HEK293 (cell line): Measurements from ENCODE around the gene THTPA.

Experiments used
- CTCF ChIA-PET: fragments of 350-600 bp; formaldehyde crosslinking; extraction: SDS; loops from one replicate; lab custom pipeline; 2021; ENCODE audit warnings: antibody characterized with exemption; lab: Yijun Ruan, JAX
- POLR2A ChIA-PET: fragments of 300-600 bp; formaldehyde crosslinking; extraction: SDS; loops from one replicate; lab custom pipeline; 2020; ENCODE audit warnings: antibody characterized with exemption, inconsistent platforms; lab: Yijun Ruan, JAX
- H3K27ac ChIP-seq: fragments of 200-500 bp; sonication (Bioruptor generic); 2 replicates; pipeline ENCODE4 v1.5.1; 2014; ENCODE audit warnings: low read depth, low read length, control low read depth, inconsistent platforms; ENCODE audit errors: extremely low read depth
- H3K36me3 ChIP-seq, 2 experiments: fragments of 200-500 bp in 1 of 2; sonication (Bioruptor generic) in 1 of 2; 1 replicate in 1 of 2; 2 replicates in 1 of 2; pipeline ENCODE4 v1.5.1; 2014 to 2017; ENCODE audit warnings: inconsistent platforms in 2 of 2, low read length in 2 of 2; ENCODE audit not compliant: control insufficient read depth in 2 of 2, insufficient read depth in 1 of 2
- H3K4me1 ChIP-seq: fragments of 200-500 bp; sonication (Bioruptor generic); 2 replicates; pipeline ENCODE4 v1.5.1; 2014; ENCODE audit warnings: mild to moderate bottlenecking, low read length, inconsistent platforms; ENCODE audit not compliant: control insufficient read depth, insufficient read depth
- H3K4me3 ChIP-seq: 2 replicates; pipeline ENCODE4 v1.5.1; 2011; ENCODE audit warnings: low read depth, mild to moderate bottlenecking, control low read depth, low read length, moderate library complexity
- H3K9me3 ChIP-seq: fragments of 200-500 bp; sonication (Bioruptor generic); 2 replicates; pipeline ENCODE4 v1.5.1; 2014; ENCODE audit warnings: low read depth, low read length, inconsistent platforms; ENCODE audit not compliant: control insufficient read depth, insufficient read depth
- GLI4 ChIP-seq: fragments of 450-650 bp; formaldehyde crosslinking; IDR thresholded peaks from 2 replicates; pipeline ENCODE4 v1.5.1; 2016; ENCODE audit warnings: missing biosample characterization, missing genetic modification characterization
- GLIS1 ChIP-seq: fragments of 450-650 bp; formaldehyde crosslinking; IDR thresholded peaks from 2 replicates; pipeline ENCODE4 v1.5.1; 2016; ENCODE audit warnings: missing biosample characterization, missing genetic modification characterization
- HOXA7 ChIP-seq: sonication (generic); formaldehyde crosslinking; IDR thresholded peaks from 2 replicates; pipeline ENCODE4 v1.8.1; 2022; ENCODE audit warnings: missing genetic modification reagents, borderline replicate concordance
- HOXD13 ChIP-seq: sonication (generic); formaldehyde crosslinking; IDR thresholded peaks from 2 replicates; pipeline ENCODE4 v1.8.0; 2022; ENCODE audit warnings: missing genetic modification reagents, borderline replicate concordance
- IKZF3 ChIP-seq: fragments of 450-650 bp; IDR thresholded peaks from 2 replicates; pipeline ENCODE4 v1.5.0; 2018; ENCODE audit warnings: missing biosample characterization, mild to moderate bottlenecking, missing genetic modification characterization, moderate library complexity
- TRIM28 ChIP-seq: IDR thresholded peaks from 2 replicates; pipeline ENCODE4 v1.6.1; 2011; ENCODE audit warnings: low read length, control low read depth, borderline replicate concordance
- TSHZ1 ChIP-seq: fragments of 450-650 bp; formaldehyde crosslinking; IDR thresholded peaks from 2 replicates; pipeline ENCODE4 v1.5.1; 2016; ENCODE audit warnings: missing biosample characterization, missing genetic modification characterization, borderline replicate concordance
- ZBTB20 ChIP-seq: fragments of 450-650 bp; formaldehyde crosslinking; IDR thresholded peaks from 2 replicates; pipeline ENCODE4 v1.5.1; 2016; ENCODE audit warnings: missing biosample characterization, missing genetic modification characterization
- ZFP41 ChIP-seq: fragments of 450-650 bp; formaldehyde crosslinking; IDR thresholded peaks from 2 replicates; pipeline ENCODE4 v1.5.1; 2016; ENCODE audit warnings: missing biosample characterization, missing genetic modification characterization, borderline replicate concordance
- ZNF112 ChIP-seq: fragments of 450-650 bp; formaldehyde crosslinking; IDR thresholded peaks from 2 replicates; pipeline ENCODE4 v1.5.0; 2017; ENCODE audit warnings: missing biosample characterization, missing genetic modification characterization
- ZNF133 ChIP-seq: fragments of 450-650 bp; formaldehyde crosslinking; IDR thresholded peaks from 2 replicates; pipeline ENCODE4 v1.5.1; 2016; ENCODE audit warnings: missing biosample characterization, missing genetic modification characterization
- ZNF155 ChIP-seq: fragments of 450-650 bp; formaldehyde crosslinking; IDR thresholded peaks from 2 replicates; pipeline ENCODE4 v1.5.1; 2016; ENCODE audit warnings: missing biosample characterization, missing genetic modification characterization
- ZNF2 ChIP-seq: fragments of 450-650 bp; formaldehyde crosslinking; IDR thresholded peaks from 2 replicates; pipeline ENCODE4 v1.5.1; 2016; ENCODE audit warnings: missing biosample characterization, missing genetic modification characterization
- ZNF248 ChIP-seq: fragments of 450-650 bp; formaldehyde crosslinking; IDR thresholded peaks from 2 replicates; pipeline ENCODE4 v1.5.1; 2017; ENCODE audit warnings: missing biosample characterization, missing genetic modification characterization
- ZNF292 ChIP-seq: fragments of 450-650 bp; formaldehyde crosslinking; IDR thresholded peaks from 2 replicates; pipeline ENCODE4 v1.5.1; 2016; ENCODE audit warnings: low read depth, missing biosample characterization, missing genetic modification characterization, borderline replicate concordance
- ZNF311 ChIP-seq: fragments of 450-650 bp; formaldehyde crosslinking; IDR thresholded peaks from 2 replicates; pipeline ENCODE4 v1.5.1; 2017; ENCODE audit warnings: missing biosample characterization, missing genetic modification characterization, borderline replicate concordance
- ZNF354C ChIP-seq: fragments of 450-650 bp; formaldehyde crosslinking; IDR thresholded peaks from 2 replicates; pipeline ENCODE4 v1.5.1; 2016; ENCODE audit warnings: missing biosample characterization, missing genetic modification characterization, low read depth, borderline replicate concordance
- ZNF473 ChIP-seq: fragments of 450-650 bp; formaldehyde crosslinking; IDR thresholded peaks from 2 replicates; pipeline ENCODE4 v1.5.1; 2017; ENCODE audit warnings: missing biosample characterization, missing genetic modification characterization
- ZNF501 ChIP-seq: fragments of 450-650 bp; formaldehyde crosslinking; IDR thresholded peaks from 2 replicates; pipeline ENCODE4 v1.5.1; 2016; ENCODE audit warnings: missing biosample characterization, missing genetic modification characterization
- ZNF513 ChIP-seq: fragments of 450-650 bp; IDR thresholded peaks from 2 replicates; pipeline ENCODE4 v1.5.1; 2018; ENCODE audit warnings: missing biosample characterization, missing genetic modification characterization
- ZNF521 ChIP-seq: fragments of 450-650 bp; formaldehyde crosslinking; IDR thresholded peaks from 2 replicates; pipeline ENCODE4 v1.5.1; 2017; ENCODE audit warnings: missing biosample characterization, mild to moderate bottlenecking, missing genetic modification characterization
- ZNF549 ChIP-seq: fragments of 450-650 bp; IDR thresholded peaks from 2 replicates; pipeline ENCODE4 v1.5.1; 2018; ENCODE audit warnings: missing biosample characterization, missing genetic modification characterization, mild to moderate bottlenecking, inconsistent platforms, moderate library complexity
- ZNF555 ChIP-seq: fragments of 450-650 bp; formaldehyde crosslinking; conservative IDR thresholded peaks from 2 replicates; pipeline ENCODE4 v1.5.1; 2017; ENCODE audit warnings: missing biosample characterization, mild to moderate bottlenecking, missing genetic modification characterization, inconsistent platforms
- ZNF571 ChIP-seq: fragments of 450-650 bp; formaldehyde crosslinking; IDR thresholded peaks from 2 replicates; pipeline ENCODE4 v1.5.0; 2017; ENCODE audit warnings: missing biosample characterization, missing genetic modification characterization
- ZNF580 ChIP-seq: fragments of 450-650 bp; formaldehyde crosslinking; IDR thresholded peaks from 2 replicates; pipeline ENCODE4 v1.5.1; 2016; ENCODE audit warnings: missing biosample characterization, missing genetic modification characterization
- ZNF596 ChIP-seq: fragments of 450-650 bp; IDR thresholded peaks from 2 replicates; pipeline ENCODE4 v1.5.0; 2018; ENCODE audit warnings: missing biosample characterization, mild to moderate bottlenecking, missing genetic modification characterization, moderate library complexity
- ZNF600 ChIP-seq: fragments of 450-650 bp; formaldehyde crosslinking; IDR thresholded peaks from 2 replicates; pipeline ENCODE4 v1.5.1; 2016; ENCODE audit warnings: missing biosample characterization, missing genetic modification characterization
- ZNF660 ChIP-seq: fragments of 450-650 bp; IDR thresholded peaks from 2 replicates; pipeline ENCODE4 v1.5.1; 2018; ENCODE audit warnings: missing biosample characterization, mild to moderate bottlenecking, missing genetic modification characterization
- ZNF664 ChIP-seq: fragments of 450-650 bp; formaldehyde crosslinking; IDR thresholded peaks from 2 replicates; pipeline ENCODE4 v1.5.1; 2016; ENCODE audit warnings: missing biosample characterization, missing genetic modification characterization
- ZSCAN18 ChIP-seq: fragments of 450-650 bp; formaldehyde crosslinking; IDR thresholded peaks from 2 replicates; pipeline ENCODE4 v1.5.1; 2016; ENCODE audit warnings: missing biosample characterization, missing genetic modification characterization

THTPA gene

DNA sequence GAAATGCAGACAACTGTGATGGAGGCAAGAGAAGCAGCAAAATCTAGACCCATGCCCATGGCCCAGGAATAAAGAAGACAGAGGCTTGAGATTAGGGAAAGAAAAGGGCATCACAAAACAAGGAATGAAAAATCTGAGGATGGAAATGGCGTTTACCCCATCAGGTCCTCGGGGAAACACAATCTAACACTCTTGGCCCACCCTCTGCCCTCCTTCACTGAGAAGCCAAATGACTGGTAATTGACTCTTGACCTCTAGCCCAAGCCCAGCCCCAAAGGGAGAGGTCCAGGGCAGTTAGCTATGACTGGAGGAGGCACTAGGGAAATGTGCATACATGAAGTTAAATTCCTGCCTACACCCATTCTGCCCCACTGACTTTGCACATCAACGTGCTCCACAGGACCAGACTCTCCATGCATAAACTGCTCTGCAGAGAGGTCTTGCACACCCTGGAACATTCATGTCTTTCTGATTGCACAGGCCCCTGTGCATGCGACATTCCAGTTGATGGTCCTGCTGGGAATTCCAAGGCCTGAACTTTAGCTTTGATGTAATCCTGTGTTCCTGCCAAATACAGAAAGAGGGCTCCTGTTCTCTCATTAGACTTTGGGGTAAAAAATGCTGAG is 10.2 kb upstream of the THTPA start:
- H3K36me3 ChIP-seq, result peaks cover 0 to 6% of the 10 kb centered on the region in 2 experiments; a peak in 2 of 3 replicates
- TF ChIP-seq TRIM28, result no peak
- TF ChIP-seq IKZF3 (tag by site-specific recombination), result no peak
- TF ChIP-seq ZNF555 (tag by site-specific recombination), result no peak
- TF ChIP-seq ZNF112, result no peak
- TF ChIP-seq ZNF600 (tag by site-specific recombination), result no peak
- no peak for TF ChIP-seq HOXD13 (CRISPR knock-in tag)
- no peak for TF ChIP-seq ZNF133 (tag by site-specific recombination)
- no peak for TF ChIP-seq TSHZ1 (tag by site-specific recombination)
- no peak for TF ChIP-seq ZNF354C (tag by site-specific recombination)
- no peak for TF ChIP-seq ZNF473
- TF ChIP-seq ZNF248 (tag by site-specific recombination), result no peak
- TF ChIP-seq ZBTB20 (tag by site-specific recombination), result no peak
- no peak for TF ChIP-seq ZFP41
- TF ChIP-seq ZNF571 (tag by site-specific recombination), result no peak
- TF ChIP-seq ZNF596 (tag by site-specific recombination), result no peak
- no peak for TF ChIP-seq ZNF501 (tag by site-specific recombination)
- no peak for TF ChIP-seq ZNF664 (tag by site-specific recombination)
- no peak for TF ChIP-seq ZNF660 (tag by site-specific recombination)
- ChIA-PET CTCF (interaction anchor here (0.9 kb wide), 1 partner anchor 12 kb away, joined by 4 read pairs; no protein-coding TSS in a partner anchor), POLR2A (no interaction called here)
- peaks cover 12% of the 10 kb centered on the region for H3K4me1 ChIP-seq
- H3K4me3 ChIP-seq, result no peak overlapping the region
- no peak overlapping the region for H3K27ac ChIP-seq
- H3K9me3 ChIP-seq, result no peaks in the 10 kb centered on the region

DNA sequence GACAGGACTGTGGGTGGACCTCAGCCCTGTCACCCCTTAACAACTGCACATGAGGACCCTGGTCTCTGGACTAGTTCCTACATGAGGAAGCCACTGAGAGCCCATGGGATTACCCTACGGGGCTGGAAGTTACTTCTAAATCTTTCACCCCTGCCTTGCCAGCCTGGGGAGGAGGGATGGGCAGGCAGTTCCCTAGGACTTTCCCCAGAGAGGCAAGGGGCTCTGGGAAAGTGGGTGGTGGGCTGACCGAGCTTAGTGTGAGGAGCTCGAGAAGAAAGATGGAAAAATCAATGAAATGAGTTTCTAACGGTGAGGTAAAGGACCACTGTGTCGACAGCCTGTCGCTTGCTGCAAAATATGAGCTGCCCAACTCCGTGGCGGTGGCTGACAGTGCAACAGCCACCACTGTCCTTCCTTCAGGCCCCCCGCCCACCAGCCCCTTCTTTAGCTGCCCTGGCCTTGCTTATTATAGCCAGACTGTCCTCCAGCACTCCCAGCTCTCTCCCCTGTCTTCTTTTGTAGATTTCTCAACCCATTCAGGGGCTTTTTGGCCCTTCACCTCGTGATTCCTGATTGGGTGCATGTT is 9.5 kb upstream of the THTPA start:
- Histone ChIP-seq H3K36me3 (peaks cover 0 to 6% of the 10 kb centered on the region in 2 experiments; a peak in 2 of 3 replicates), H3K4me3 (no peak overlapping the region), H3K9me3 (no peaks in the 10 kb centered on the region), H3K4me1 (peaks cover 12% of the 10 kb centered on the region), H3K27ac (no peak overlapping the region)
- POLR2A ChIA-PET, result no interaction called here
- CTCF ChIA-PET, result interaction anchor here (0.7 to 0.8 kb wide), 3 partner anchors 11 to 545 kb away, joined by 3 to 5 read pairs (median 3); no protein-coding TSS in a partner anchor
- TF ChIP-seq ZNF155 (tag by site-specific recombination) (no peak), GLI4 (no peak), GLIS1 (tag by site-specific recombination) (no peak), ZNF571 (tag by site-specific recombination) (no peak), ZNF513 (tag by site-specific recombination) (no peak), HOXA7 (CRISPR knock-in tag) (no peak), ZNF292 (no peak), ZNF580 (no peak), ZNF473 (no peak), ZNF521 (tag by site-specific recombination) (no peak), ZNF112 (no peak), ZNF2 (tag by site-specific recombination) (no peak), ZNF311 (no peak), ZSCAN18 (tag by site-specific recombination) (no peak), ZNF549 (tag by site-specific recombination) (no peak)
